H9 (cell line): ENCODE results near the gene DNLZ. TPM values are rescaled to one million over a fixed set of nuclear protein-coding genes. Genes with fewer than 3 reads are reported as not detected.
A peak's percentile ranks its signal among the peaks of the same experiment; 100 is the strongest.

Source experiments
- DNase-seq: peaks from one replicate; pipeline ENCODE4 v3.0.0-alpha.2; 2017
- H2AFZ ChIP-seq: one replicate; pipeline ENCODE4 v1.6.1; 2013; ENCODE audit warnings: mild to moderate bottlenecking, low read length, control low read depth, moderate library complexity
- H2AK5ac ChIP-seq: 2 replicates; pipeline ENCODE4 v1.6.1; 2013; ENCODE audit warnings: low read length, control low read depth, mixed read lengths; ENCODE audit not compliant: insufficient read length
- H2BK120ac ChIP-seq: one replicate; pipeline ENCODE4 v1.6.1; 2013; ENCODE audit warnings: low read depth, mild to moderate bottlenecking, low read length, control low read depth, inconsistent platforms; ENCODE audit not compliant: poor library complexity, severe bottlenecking
- H2BK12ac ChIP-seq: 2 replicates; pipeline ENCODE4 v1.6.1; 2013; ENCODE audit warnings: low read length, control low read depth, mixed read lengths, low read depth; ENCODE audit not compliant: insufficient read length
- H2BK15ac ChIP-seq: 2 replicates; pipeline ENCODE4 v1.6.1; 2013; ENCODE audit warnings: low read depth, low read length, control low read depth
- H2BK20ac ChIP-seq: one replicate; pipeline ENCODE4 v1.6.1; 2013; ENCODE audit warnings: low read depth, mild to moderate bottlenecking, low read length, control low read depth, inconsistent platforms; ENCODE audit not compliant: poor library complexity, severe bottlenecking
- H2BK5ac ChIP-seq: 2 replicates; pipeline ENCODE4 v1.6.1; 2013; ENCODE audit warnings: low read length, control low read depth, mixed read lengths; ENCODE audit not compliant: insufficient read length
- H3K14ac ChIP-seq: 2 replicates; pipeline ENCODE4 v1.6.1; 2013; ENCODE audit warnings: low read length, control low read depth; ENCODE audit not compliant: insufficient read depth
- H3K18ac ChIP-seq: 2 replicates; pipeline ENCODE4 v1.6.1; 2013; ENCODE audit warnings: low read depth, mild to moderate bottlenecking, mixed read lengths, low read length, control low read depth; ENCODE audit not compliant: insufficient read length
- H3K23ac ChIP-seq: 2 replicates; pipeline ENCODE4 v1.6.1; 2013; ENCODE audit warnings: low read length, control low read depth, mixed read lengths, low read depth; ENCODE audit not compliant: insufficient read length
- H3K23me2 ChIP-seq: 2 replicates; pipeline ENCODE4 v1.6.1; 2013; ENCODE audit warnings: low read depth, mild to moderate bottlenecking, mixed read lengths, low read length, control low read depth; ENCODE audit not compliant: insufficient read length, poor library complexity, severe bottlenecking
- H3K27ac ChIP-seq: 2 replicates; pipeline ENCODE4 v1.5.1; 2013; ENCODE audit warnings: low read length, control low read depth, mixed read lengths, low read depth; ENCODE audit not compliant: insufficient read length
- H3K27me3 ChIP-seq: 2 replicates; pipeline ENCODE4 v1.6.1; 2013; ENCODE audit warnings: low read length, control low read depth, inconsistent platforms; ENCODE audit not compliant: insufficient read depth
- H3K4ac ChIP-seq: 2 replicates; pipeline ENCODE4 v1.6.1; 2013; ENCODE audit warnings: low read depth, mild to moderate bottlenecking, control low read depth, inconsistent platforms, low read length, moderate library complexity
- H3K4me1 ChIP-seq: 2 replicates; pipeline ENCODE4 v1.6.1; 2013; ENCODE audit warnings: low read length, control low read depth, inconsistent platforms; ENCODE audit not compliant: insufficient read depth
- H3K4me2 ChIP-seq: 2 replicates; pipeline ENCODE4 v1.6.1; 2013; ENCODE audit warnings: low read length, control low read depth, mixed read lengths; ENCODE audit not compliant: insufficient read length, insufficient read depth
- H3K56ac ChIP-seq: 2 replicates; pipeline ENCODE4 v1.6.1; 2013; ENCODE audit warnings: low read depth, mild to moderate bottlenecking, mixed read lengths, low read length, control low read depth; ENCODE audit not compliant: insufficient read length
- H3K79me1 ChIP-seq: 2 replicates; pipeline ENCODE4 v1.6.1; 2013; ENCODE audit warnings: low read depth, mild to moderate bottlenecking, moderate library complexity, low read length, control low read depth, inconsistent platforms; ENCODE audit not compliant: insufficient read depth, poor library complexity, severe bottlenecking
- H3K79me2 ChIP-seq: 2 replicates; pipeline ENCODE4 v1.6.1; 2013; ENCODE audit warnings: low read length, control low read depth, inconsistent platforms; ENCODE audit not compliant: insufficient read depth
- H3K9ac ChIP-seq: 2 replicates; pipeline ENCODE4 v1.6.1; 2013; ENCODE audit warnings: low read length, control low read depth, mixed read lengths; ENCODE audit not compliant: insufficient read length; ENCODE audit errors: extremely low read depth
- H3K9me3 ChIP-seq: one replicate; pipeline ENCODE4 v1.6.1; 2013; ENCODE audit warnings: low read depth, low read length, inconsistent platforms; ENCODE audit not compliant: control insufficient read depth
- H3T11ph ChIP-seq: one replicate; pipeline ENCODE4 v1.6.1; 2013; ENCODE audit warnings: mild to moderate bottlenecking, low read length, control low read depth, inconsistent platforms
- H4K20me1 ChIP-seq: one replicate; pipeline ENCODE4 v1.6.1; 2013; ENCODE audit not compliant: control insufficient read depth, insufficient read length, insufficient read depth
- H4K5ac ChIP-seq: 2 replicates; pipeline ENCODE4 v1.6.1; 2013; ENCODE audit warnings: low read depth, mild to moderate bottlenecking, mixed read lengths, low read length, control low read depth; ENCODE audit not compliant: insufficient read length
- H4K8ac ChIP-seq: replicated peaks from 2 replicates; pipeline ENCODE4 v1.6.1; 2013; ENCODE audit warnings: low read length, control low read depth, mixed read lengths, low read depth; ENCODE audit not compliant: insufficient read length
- H4K91ac ChIP-seq: 2 replicates; pipeline ENCODE4 v1.6.1; 2013; ENCODE audit warnings: low read depth, mild to moderate bottlenecking, moderate library complexity, mixed read lengths, low read length, control low read depth; ENCODE audit not compliant: insufficient read length
- H3K27ac Mint-ChIP-seq, 3 experiments: 2 replicates in 2 of 3; 3 replicates in 1 of 3; pipeline ENCODE4 v1.8.0; 2020 to 2021; ENCODE audit warnings: mixed read lengths in 3 of 3, mild to moderate bottlenecking in 1 of 3, moderate library complexity in 1 of 3
- H3K27me3 Mint-ChIP-seq: 2 replicates; pipeline ENCODE4 v1.8.0; 2021; ENCODE audit warnings: low read depth, mild to moderate bottlenecking, moderate library complexity, mixed read lengths
- H3K36me3 Mint-ChIP-seq, 3 experiments: 2 replicates in 2 of 3; 3 replicates in 1 of 3; pipeline ENCODE4 v1.8.0; 2020 to 2021; ENCODE audit warnings: low read depth in 3 of 3, mixed read lengths in 3 of 3; ENCODE audit not compliant: insufficient read depth in 1 of 3
- H3K4me1 Mint-ChIP-seq, 2 experiments: 2 replicates each; pipeline ENCODE4 v1.8.0; 2020; ENCODE audit warnings: mixed read lengths in 2 of 2
- H3K4me3 Mint-ChIP-seq, 2 experiments: 2 replicates in 1 of 2; 3 replicates in 1 of 2; pipeline ENCODE4 v1.8.0; 2020 to 2021; ENCODE audit warnings: mild to moderate bottlenecking in 2 of 2, mixed read lengths in 2 of 2, moderate library complexity in 1 of 2
- H3K9me3 Mint-ChIP-seq, 2 experiments: 2 replicates in 1 of 2; 3 replicates in 1 of 2; pipeline ENCODE4 v1.8.0; 2020; ENCODE audit warnings: mild to moderate bottlenecking in 2 of 2, mixed read lengths in 2 of 2, moderate library complexity in 1 of 2
- CTCF ChIP-seq: fragments of 200-600 bp; sonication (generic); conservative IDR thresholded peaks from 3 replicates; pipeline ENCODE4 v1.8.0; 2021; ENCODE audit warnings: antibody characterized with exemption, mild to moderate bottlenecking
- WGBS: extraction: QIAGEN DNeasy Blood & Tissue Kit; methylation state at CpG from one replicate; pipeline ENCODE4 v1.1.7; 2013; ENCODE audit warnings: missing lambda C conversion rate, low lambda C conversion rate, mixed read lengths; ENCODE audit not compliant: insufficient read length; ENCODE audit errors: extremely low coverage; 5-methylcytosine and 5-hydroxymethylcytosine counted together
- total RNA-seq: library from RNA; stranded (reverse); gene quantifications from 2 replicates; pipeline ENCODE4 v1.2.1, GENCODE V29; 2021

The DNLZ gene
- total RNA-seq, 1 experiment from 2014 or later: 24.8 TPM

GRCh38 chr9:136328011-136328621, 35.4 kb downstream of the DNLZ start:
- DNase-seq: no peak
- H3K23me2 ChIP-seq: no peaks in the 10 kb centered on the region
- H4K5ac ChIP-seq: no peak overlapping the region
- H3K56ac ChIP-seq: no peak overlapping the region
- no peak overlapping the region for H2AFZ ChIP-seq
- H3T11ph ChIP-seq: no peak overlapping the region
- no peak overlapping the region for H3K27ac Mint-ChIP-seq
- no peaks in the 10 kb centered on the region; a peak in 1 of 7 replicates for H3K36me3 Mint-ChIP-seq
- H2BK20ac ChIP-seq: no peak overlapping the region
- H3K27ac ChIP-seq: no peak overlapping the region
- H3K4me2 ChIP-seq: no peak overlapping the region
- H3K9me3 ChIP-seq: no peaks in the 10 kb centered on the region
- no peak overlapping the region for H2BK120ac ChIP-seq
- H3K23ac ChIP-seq: no peak overlapping the region
- peaks cover 9 to 11% of the 10 kb centered on the region in 2 experiments for H3K4me1 Mint-ChIP-seq
- no CpG with 5 or more reads among the region's 13 CpGs for WGBS
- H2BK12ac ChIP-seq: no peak overlapping the region
- no peak overlapping the region for H3K9ac ChIP-seq
- no peak overlapping the region for H4K91ac ChIP-seq
- H3K14ac ChIP-seq: no peak overlapping the region
- H3K79me2 ChIP-seq: peaks cover 2% of the 10 kb centered on the region; the same call in 1 of the 2 replicates
- H3K18ac ChIP-seq: no peak overlapping the region
- peak overlapping the region; percentile 52 to 66; a peak in 4 of 5 replicates for H3K4me3 Mint-ChIP-seq
- H2BK15ac ChIP-seq: no peak overlapping the region
- H3K79me1 ChIP-seq: peaks cover 2% of the 10 kb centered on the region
- no peak overlapping the region for H2AK5ac ChIP-seq
- H4K20me1 ChIP-seq: no peaks in the 10 kb centered on the region
- no peak overlapping the region for H3K4ac ChIP-seq
- H3K27me3 ChIP-seq: no peaks in the 10 kb centered on the region
- no peaks in the 10 kb centered on the region for H3K9me3 Mint-ChIP-seq
- no peak overlapping the region for H2BK5ac ChIP-seq
- H3K4me1 ChIP-seq: peaks cover 4% of the 10 kb centered on the region; the same call in 1 of the 2 replicates
- no peak for TF ChIP-seq CTCF
- H4K8ac ChIP-seq: no peak overlapping the region
- no peaks in the 10 kb centered on the region for H3K27me3 Mint-ChIP-seq
